Measurements from ENCODE around the gene CDC37. TPM values are rescaled to one million over a fixed set of nuclear protein-coding genes. Genes with fewer than 3 reads are reported as not detected.

Gene CDC37
- polyA plus RNA-seq, 1 donor (not counting 4 experiments of a cell fraction or from before 2014, with no cell fraction given), result 376 TPM

DNA sequence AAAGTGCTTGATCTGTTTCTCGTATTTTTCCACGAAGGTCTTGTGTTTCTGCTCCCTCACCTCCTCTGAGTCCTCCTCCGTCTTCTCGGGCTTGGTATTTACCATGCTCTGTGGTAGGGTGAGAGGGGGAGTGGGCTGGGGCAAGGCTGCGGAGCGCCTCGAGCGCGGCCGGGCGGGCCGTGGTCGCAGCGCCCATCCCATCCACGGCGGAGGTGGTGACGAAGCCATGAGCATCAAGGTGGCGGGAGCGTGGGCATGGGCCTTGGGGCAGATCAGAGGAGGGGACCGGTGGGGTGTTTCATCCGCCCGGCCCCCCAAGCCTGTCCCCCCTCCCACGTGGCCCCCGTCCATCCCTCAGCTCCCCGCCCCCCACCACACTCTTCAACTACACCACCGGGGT, 7.9 kb downstream of the CDC37 start:
- DNase-seq (ENCODE audit: low read depth, low spot score) (no peak), FAIRE-seq (no peak)
- no peaks in the 10 kb centered on the region for H3K4me1 ChIP-seq (ENCODE audit: control insufficient read depth, extremely low read depth, insufficient read depth, low read length)
- TF ChIP-seq CTCF (optimal IDR thresholded peaks at IDR 0.05 in 1 of 3, IDR thresholded peaks at IDR 0.05 in 1 of 3, conservative IDR thresholded peaks at IDR 0.05 in 1 of 3; ENCODE audit: extremely low read depth in 1 of 3, insufficient read depth in 2 of 3, low read length in 3 of 3) (no peak), EZH2 (IDR thresholded peaks at IDR 0.05; ENCODE audit: low read length) (no peak)
- no peak overlapping the region for H3K4me3 ChIP-seq (ENCODE audit: control insufficient read depth in 2 of 3, extremely low read depth in 1 of 3, insufficient read depth in 2 of 3, low read depth in 1 of 3, low read length in 3 of 3)
- H3K9ac ChIP-seq (ENCODE audit: control insufficient read depth, extremely low read depth, insufficient read depth, low read length), result no peak overlapping the region
- H3K27ac ChIP-seq (ENCODE audit: control insufficient read depth, insufficient read depth, low read length), result no peak overlapping the region
- dilution Hi-C loops (cut with MboI; ENCODE audit: extremely low pct_ligation_motif_present, low sequenced_read_pairs), result no loop called here
- H3K4me2 ChIP-seq (ENCODE audit: control insufficient read depth, extremely low read depth, insufficient read depth, low read depth, low read length), result no peak overlapping the region
- peaks cover 38 to 49% of the 10 kb centered on the region in 2 experiments for H3K36me3 ChIP-seq (ENCODE audit: control insufficient read depth in 2 of 2, extremely low read depth in 1 of 2, insufficient read depth in 2 of 2, low read length in 2 of 2)
- H3K79me2 ChIP-seq (ENCODE audit: control insufficient read depth, insufficient read depth, low read length), result peaks cover 46% of the 10 kb centered on the region
- no peaks in the 10 kb centered on the region for H3K27me3 ChIP-seq (ENCODE audit: control insufficient read depth, extremely low read depth, insufficient read depth, low read length)
- peaks cover 12% of the 10 kb centered on the region for H4K20me1 ChIP-seq (ENCODE audit: control insufficient read depth, extremely low read depth, insufficient read depth, low read length)
- no peaks in the 10 kb centered on the region for H3K9me3 ChIP-seq (ENCODE audit: control insufficient read depth, low read depth, low read length)
- H3K9me1 ChIP-seq (ENCODE audit: control insufficient read depth, extremely low read depth, insufficient read depth, low read length), result no peaks in the 10 kb centered on the region
- no peak overlapping the region for H2AFZ ChIP-seq (ENCODE audit: control insufficient read depth, low read length)

DNA sequence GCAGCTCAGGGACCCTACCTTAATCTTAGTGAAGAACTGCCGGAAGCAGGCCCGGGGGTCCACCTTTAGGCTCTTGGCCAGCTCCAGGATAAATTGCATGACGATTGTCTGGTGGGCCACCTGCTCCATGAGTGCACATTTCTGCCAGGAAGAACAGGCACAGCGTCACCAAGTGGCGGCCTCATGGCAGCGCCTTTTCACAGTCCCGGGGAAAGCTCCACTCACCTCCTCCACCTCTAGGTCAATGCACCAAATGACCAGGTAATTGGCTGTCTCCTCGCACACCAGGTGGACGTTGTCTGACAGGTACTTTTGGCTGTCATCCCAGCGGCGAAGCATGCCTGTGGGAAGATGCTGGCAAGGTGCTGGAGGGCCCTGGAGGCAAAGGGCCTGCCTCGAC, 8.3 kb downstream of the CDC37 start:
- Histone ChIP-seq H3K9me1 (ENCODE audit: control insufficient read depth, extremely low read depth, insufficient read depth, low read length) (no peaks in the 10 kb centered on the region), H3K9me3 (ENCODE audit: control insufficient read depth, low read depth, low read length) (no peaks in the 10 kb centered on the region), H3K4me2 (ENCODE audit: control insufficient read depth, extremely low read depth, insufficient read depth, low read depth, low read length) (no peak overlapping the region), H3K27me3 (ENCODE audit: control insufficient read depth, extremely low read depth, insufficient read depth, low read length) (no peaks in the 10 kb centered on the region), H3K79me2 (ENCODE audit: control insufficient read depth, insufficient read depth, low read length) (peaks cover 42% of the 10 kb centered on the region), H2AFZ (ENCODE audit: control insufficient read depth, low read length) (no peak overlapping the region), H3K4me1 (ENCODE audit: control insufficient read depth, extremely low read depth, insufficient read depth, low read length) (no peaks in the 10 kb centered on the region), H3K4me3 (ENCODE audit: control insufficient read depth in 2 of 3, extremely low read depth in 1 of 3, insufficient read depth in 2 of 3, low read depth in 1 of 3, low read length in 3 of 3) (no peak overlapping the region), H3K27ac (ENCODE audit: control insufficient read depth, insufficient read depth, low read length) (no peak overlapping the region), H3K9ac (ENCODE audit: control insufficient read depth, extremely low read depth, insufficient read depth, low read length) (no peak overlapping the region), H4K20me1 (ENCODE audit: control insufficient read depth, extremely low read depth, insufficient read depth, low read length) (peaks cover 11% of the 10 kb centered on the region), H3K36me3 (ENCODE audit: control insufficient read depth in 2 of 2, extremely low read depth in 1 of 2, insufficient read depth in 2 of 2, low read length in 2 of 2) (peaks cover 42 to 46% of the 10 kb centered on the region in 2 experiments)
- no peak for DNase-seq (ENCODE audit: low read depth, low spot score)
- no peak for FAIRE-seq
- TF ChIP-seq CTCF (optimal IDR thresholded peaks at IDR 0.05 in 1 of 3, IDR thresholded peaks at IDR 0.05 in 1 of 3, conservative IDR thresholded peaks at IDR 0.05 in 1 of 3; ENCODE audit: extremely low read depth in 1 of 3, insufficient read depth in 2 of 3, low read length in 3 of 3) (no peak), EZH2 (IDR thresholded peaks at IDR 0.05; ENCODE audit: low read length) (no peak)
- dilution Hi-C loops (cut with MboI; ENCODE audit: extremely low pct_ligation_motif_present, low sequenced_read_pairs), result no loop called here
